ENCODE results near the gene SRMS.

SRMS gene

GRCh38 chr20:63544958-63545516, 2.5 kb downstream of the SRMS start:
- Histone ChIP-seq H3K9ac (ENCODE audit: low read length) (no peak overlapping the region), H3K9me3 (ENCODE audit: control insufficient read depth, low read length) (no peaks in the 10 kb centered on the region), H3K4me3 (ENCODE audit: low read length) (no peak overlapping the region), H3K36me3 (ENCODE audit: control insufficient read depth, insufficient read depth, low read length, severe bottlenecking) (no peaks in the 10 kb centered on the region), H3K4me1 (ENCODE audit: control insufficient read depth, insufficient read depth, low read length) (no peaks in the 10 kb centered on the region), H3K27me3 (replicated peaks; ENCODE audit: control insufficient read depth, insufficient read depth, low read length) (peaks cover 26% of the 10 kb centered on the region)
- DNase-seq (ENCODE audit: low read depth) = no peak

DNA sequence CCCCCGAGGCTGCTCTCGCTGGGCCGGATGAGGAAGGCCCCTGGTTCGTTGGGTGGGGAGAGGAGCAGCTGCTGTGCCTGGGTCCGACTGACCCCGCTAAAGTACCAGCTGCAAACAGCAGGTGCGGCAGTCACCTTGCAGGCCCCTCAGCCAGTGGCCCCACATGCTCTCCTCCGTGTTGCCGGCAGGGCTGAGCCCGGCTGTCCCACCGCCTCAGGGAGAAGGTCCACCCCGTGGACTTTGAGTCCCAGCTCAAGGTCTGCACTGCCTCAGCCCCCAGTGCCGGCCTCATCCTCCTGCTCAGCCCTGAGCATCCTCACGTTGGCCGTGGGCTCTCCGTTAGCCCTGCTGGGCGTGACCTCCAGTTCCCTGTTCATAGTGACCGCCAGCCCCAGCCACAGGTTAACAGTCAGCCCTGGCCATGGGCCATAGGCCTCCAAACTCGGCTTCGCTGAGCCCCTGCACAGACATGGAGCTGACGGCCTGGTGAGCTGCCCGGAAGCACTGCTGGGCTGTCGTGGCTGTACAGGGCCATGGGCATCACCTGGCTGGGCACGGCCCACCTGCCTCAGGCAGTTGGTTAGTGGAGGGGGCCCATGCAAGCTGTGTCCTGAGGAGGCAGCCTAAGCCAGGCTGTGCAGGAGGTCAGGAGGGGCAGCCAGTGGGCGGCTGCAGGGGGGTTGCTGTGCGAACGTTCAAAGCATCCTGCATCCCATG, 3.1 kb downstream of the SRMS start:
- Histone ChIP-seq H3K27me3 (replicated peaks; ENCODE audit: control insufficient read depth, insufficient read depth, low read length) (peaks cover 30% of the 10 kb centered on the region), H3K4me1 (ENCODE audit: control insufficient read depth, insufficient read depth, low read length) (no peaks in the 10 kb centered on the region), H3K9me3 (ENCODE audit: control insufficient read depth, low read length) (no peaks in the 10 kb centered on the region), H3K36me3 (ENCODE audit: control insufficient read depth, insufficient read depth, low read length, severe bottlenecking) (no peaks in the 10 kb centered on the region), H3K9ac (ENCODE audit: low read length) (no peak overlapping the region), H3K4me3 (ENCODE audit: low read length) (no peak overlapping the region)
- no peak for DNase-seq (ENCODE audit: low read depth)

GRCh38 chr20:63543733-63544132, 3.8 kb downstream of the SRMS start:
- Histone ChIP-seq H3K4me1 (ENCODE audit: control insufficient read depth, insufficient read depth, low read length) (no peaks in the 10 kb centered on the region), H3K4me3 (ENCODE audit: low read length) (no peak overlapping the region), H3K9ac (ENCODE audit: low read length) (no peak overlapping the region), H3K27me3 (replicated peaks; ENCODE audit: control insufficient read depth, insufficient read depth, low read length) (peaks cover 29% of the 10 kb centered on the region), H3K9me3 (ENCODE audit: control insufficient read depth, low read length) (no peaks in the 10 kb centered on the region), H3K36me3 (ENCODE audit: control insufficient read depth, insufficient read depth, low read length, severe bottlenecking) (no peaks in the 10 kb centered on the region)
- no peak for DNase-seq (ENCODE audit: low read depth)

GRCh38 chr20:63543131-63543530, 4.4 kb downstream of the SRMS start:
- Histone ChIP-seq H3K9me3 (ENCODE audit: control insufficient read depth, low read length) (no peaks in the 10 kb centered on the region), H3K9ac (ENCODE audit: low read length) (no peak overlapping the region), H3K4me1 (ENCODE audit: control insufficient read depth, insufficient read depth, low read length) (no peaks in the 10 kb centered on the region), H3K27me3 (replicated peaks; ENCODE audit: control insufficient read depth, insufficient read depth, low read length) (peaks cover 26% of the 10 kb centered on the region), H3K4me3 (ENCODE audit: low read length) (no peak overlapping the region), H3K36me3 (ENCODE audit: control insufficient read depth, insufficient read depth, low read length, severe bottlenecking) (no peaks in the 10 kb centered on the region)
- no peak for DNase-seq (ENCODE audit: low read depth)

DNA sequence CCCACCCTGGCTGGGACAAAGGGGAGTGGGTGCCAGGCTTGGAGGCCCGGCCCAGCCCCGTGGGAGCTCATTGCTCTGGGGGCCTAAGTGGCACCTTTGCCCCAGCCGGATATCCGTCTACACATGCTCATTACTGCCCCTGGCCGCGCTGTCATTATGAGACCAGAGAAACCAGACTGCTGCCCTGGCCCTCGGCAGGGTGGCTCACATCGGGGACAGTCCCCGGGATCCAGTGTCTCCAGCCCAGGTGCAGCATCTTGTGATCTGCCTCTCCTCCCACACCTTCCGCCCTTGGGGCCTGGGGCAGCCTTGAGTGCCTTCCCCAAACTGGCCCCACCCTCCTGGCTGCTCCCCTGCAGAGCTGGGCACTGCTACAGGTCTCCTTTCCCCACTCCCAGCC, 4.9 kb downstream of the SRMS start:
- Histone ChIP-seq H3K27me3 (replicated peaks; ENCODE audit: control insufficient read depth, insufficient read depth, low read length) (peaks cover 26% of the 10 kb centered on the region), H3K9me3 (ENCODE audit: control insufficient read depth, low read length) (no peaks in the 10 kb centered on the region), H3K4me1 (ENCODE audit: control insufficient read depth, insufficient read depth, low read length) (no peaks in the 10 kb centered on the region), H3K4me3 (ENCODE audit: low read length) (no peak overlapping the region), H3K36me3 (ENCODE audit: control insufficient read depth, insufficient read depth, low read length, severe bottlenecking) (no peaks in the 10 kb centered on the region), H3K9ac (ENCODE audit: low read length) (no peak overlapping the region)
- DNase-seq (ENCODE audit: low read depth) = no peak

- Histone ChIP-seq H3K36me3 (ENCODE audit: control insufficient read depth, insufficient read depth, low read length, severe bottlenecking) (no peaks in the 10 kb centered on the region), H3K9me3 (ENCODE audit: control insufficient read depth, low read length) (no peaks in the 10 kb centered on the region), H3K9ac (ENCODE audit: low read length) (no peak overlapping the region), H3K4me1 (ENCODE audit: control insufficient read depth, insufficient read depth, low read length) (peaks cover 5% of the 10 kb centered on the region), H3K4me3 (ENCODE audit: low read length) (no peak overlapping the region), H3K27me3 (replicated peaks; ENCODE audit: control insufficient read depth, insufficient read depth, low read length) (peaks cover 25% of the 10 kb centered on the region)
- DNase-seq (ENCODE audit: low read depth) = no peak
Measured at GRCh38 chr20:63542031-63542559, 5.5 kb downstream of the SRMS start.

DNA sequence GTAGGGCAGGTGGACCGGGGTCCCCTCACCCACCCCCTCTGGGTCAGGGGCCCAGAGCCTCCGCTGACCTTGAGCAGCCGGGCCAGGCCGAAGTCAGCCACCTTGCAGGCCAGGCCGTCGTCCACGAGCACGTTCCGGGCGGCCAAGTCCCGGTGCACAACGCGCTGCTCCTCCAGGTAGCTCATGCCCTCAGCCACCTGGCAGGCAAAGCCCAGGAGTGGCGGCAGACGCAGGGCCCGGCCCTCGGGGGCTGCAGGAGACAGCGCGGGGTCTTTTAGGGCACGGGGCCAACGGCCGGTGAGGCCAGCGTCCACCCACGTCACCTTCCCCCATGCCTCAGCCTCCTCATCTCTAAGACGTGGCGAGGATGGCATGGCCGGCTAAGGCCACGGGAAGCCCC, 6.2 kb downstream of the SRMS start:
- DNase-seq (ENCODE audit: low read depth) = no peak
- H3K27me3 ChIP-seq (replicated peaks; ENCODE audit: control insufficient read depth, insufficient read depth, low read length) = peaks cover 23% of the 10 kb centered on the region
- H3K4me1 ChIP-seq (ENCODE audit: control insufficient read depth, insufficient read depth, low read length) = peaks cover 10% of the 10 kb centered on the region
- no peak overlapping the region for H3K9ac ChIP-seq (ENCODE audit: low read length)
- H3K9me3 ChIP-seq (ENCODE audit: control insufficient read depth, low read length) = no peaks in the 10 kb centered on the region
- H3K36me3 ChIP-seq (ENCODE audit: control insufficient read depth, insufficient read depth, low read length, severe bottlenecking) = no peaks in the 10 kb centered on the region
- H3K4me3 ChIP-seq (ENCODE audit: low read length) = no peak overlapping the region

DNA sequence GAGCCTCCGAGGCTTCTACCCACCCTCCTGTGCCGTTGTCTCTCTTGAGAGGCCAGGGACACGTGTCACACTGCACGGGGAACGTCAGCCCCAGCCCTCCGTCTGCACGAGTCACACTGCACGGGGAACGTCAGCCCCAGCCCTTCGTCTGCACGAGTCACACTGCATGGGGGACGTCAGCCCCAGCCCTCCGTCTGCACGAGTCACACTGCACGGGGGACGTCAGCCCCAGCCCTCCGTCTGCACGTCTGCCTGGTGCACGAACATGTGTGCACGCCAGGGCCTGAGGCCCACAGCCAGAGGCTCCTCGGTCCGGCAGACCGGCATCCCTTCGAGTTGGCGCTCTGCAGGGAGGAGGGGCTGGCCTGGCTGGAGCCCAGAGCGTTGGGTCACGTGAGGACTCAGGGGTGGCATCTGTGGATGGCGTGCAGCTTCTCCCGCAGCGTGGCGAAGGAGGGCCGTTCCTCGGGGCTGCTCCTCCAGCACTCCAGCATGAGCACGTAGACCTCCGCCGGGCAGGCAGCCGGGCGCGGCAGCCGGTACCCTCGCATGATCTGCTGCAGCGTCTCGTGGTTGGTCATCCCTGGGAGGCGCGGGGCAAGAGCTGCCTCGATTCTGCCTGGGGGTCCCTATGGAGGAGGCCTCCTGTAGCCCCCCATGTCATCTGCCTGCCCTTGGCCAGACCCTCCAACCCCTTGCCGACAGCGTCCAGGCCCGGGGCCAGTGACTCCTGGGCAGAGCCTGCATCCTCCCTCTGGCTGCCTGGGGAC, 6.9 kb downstream of the SRMS start:
- no peak overlapping the region for H3K9ac ChIP-seq (ENCODE audit: low read length)
- H3K36me3 ChIP-seq (ENCODE audit: control insufficient read depth, insufficient read depth, low read length, severe bottlenecking) = no peaks in the 10 kb centered on the region
- DNase-seq (ENCODE audit: low read depth) = peak; percentile 19
- H3K4me1 ChIP-seq (ENCODE audit: control insufficient read depth, insufficient read depth, low read length) = peaks cover 13% of the 10 kb centered on the region
- no peak overlapping the region for H3K4me3 ChIP-seq (ENCODE audit: low read length)
- H3K9me3 ChIP-seq (ENCODE audit: control insufficient read depth, low read length) = no peaks in the 10 kb centered on the region
- H3K27me3 ChIP-seq (replicated peaks; ENCODE audit: control insufficient read depth, insufficient read depth, low read length) = peaks cover 20% of the 10 kb centered on the region

DNA sequence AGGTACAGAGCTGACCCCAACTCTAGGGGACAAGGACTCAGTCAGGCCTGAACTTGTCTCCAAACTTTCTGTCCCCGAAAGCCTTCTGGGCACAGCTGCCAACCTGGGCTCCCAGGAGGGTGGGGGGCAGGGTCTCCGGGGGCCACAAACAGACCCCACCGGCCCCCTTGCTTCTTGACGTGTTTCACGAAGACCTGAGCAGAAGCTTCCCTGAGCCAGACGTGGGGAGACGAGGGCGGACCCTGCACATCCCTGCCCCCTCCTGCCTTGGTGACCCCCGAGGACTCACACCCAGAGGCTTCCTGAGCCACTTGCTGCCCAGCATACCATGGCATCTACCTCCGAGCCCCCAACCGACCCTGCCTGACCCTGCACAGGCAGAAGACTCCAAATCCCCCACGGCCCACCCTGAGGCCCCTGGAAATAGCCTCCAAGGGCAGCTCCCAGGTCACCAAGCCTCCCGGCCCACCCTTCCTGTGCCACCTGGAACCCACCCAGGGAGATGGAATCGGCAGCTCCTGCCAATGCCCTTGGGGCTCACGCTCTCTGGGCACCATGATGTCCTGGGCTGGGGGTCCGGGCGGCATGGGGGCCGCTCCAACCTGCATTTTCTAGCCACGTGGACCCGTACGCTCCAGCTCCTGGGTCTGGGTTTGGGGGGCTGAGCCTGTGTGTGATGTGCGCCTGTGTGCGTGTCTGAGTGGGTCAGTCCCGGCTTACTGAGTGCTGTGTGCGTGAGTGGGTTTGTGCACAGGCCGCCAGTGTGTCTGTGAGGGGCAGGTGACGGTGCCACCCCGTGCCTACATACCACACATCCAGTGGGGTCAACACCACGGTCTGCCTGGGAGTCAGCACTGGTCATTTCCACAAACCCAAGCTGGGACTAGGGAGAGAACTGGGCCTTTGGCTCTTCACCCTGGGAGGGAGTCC, 7.8 kb downstream of the SRMS start:
- H3K9me3 ChIP-seq (ENCODE audit: control insufficient read depth, low read length) = no peaks in the 10 kb centered on the region
- no peaks in the 10 kb centered on the region for H3K36me3 ChIP-seq (ENCODE audit: control insufficient read depth, insufficient read depth, low read length, severe bottlenecking)
- peaks cover 19% of the 10 kb centered on the region for H3K27me3 ChIP-seq (replicated peaks; ENCODE audit: control insufficient read depth, insufficient read depth, low read length)
- no peak overlapping the region for H3K4me3 ChIP-seq (ENCODE audit: low read length)
- no peak for DNase-seq (ENCODE audit: low read depth)
- H3K4me1 ChIP-seq (ENCODE audit: control insufficient read depth, insufficient read depth, low read length) = peaks cover 13% of the 10 kb centered on the region
- H3K9ac ChIP-seq (ENCODE audit: low read length) = no peak overlapping the region

DNA sequence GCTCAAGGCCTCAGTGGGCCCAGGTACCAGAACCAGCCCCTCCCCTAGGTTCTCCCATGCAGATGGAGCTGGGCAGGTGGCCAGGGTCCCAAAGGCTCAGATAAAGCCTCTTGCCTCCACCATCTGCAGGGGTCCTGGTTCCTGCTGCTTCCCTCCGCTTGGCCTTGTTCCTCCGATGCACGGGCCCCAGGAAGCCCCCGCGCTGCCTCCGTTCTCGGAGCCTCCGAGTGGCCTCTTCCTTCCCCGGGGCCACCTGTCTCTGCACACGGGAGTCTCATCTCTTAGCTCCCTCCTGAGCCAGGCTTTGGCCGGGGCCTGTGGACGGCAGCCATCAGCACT, 8.5 kb downstream of the SRMS start:
- Histone ChIP-seq H3K27me3 (replicated peaks; ENCODE audit: control insufficient read depth, insufficient read depth, low read length) (peaks cover 19% of the 10 kb centered on the region), H3K9ac (ENCODE audit: low read length) (no peak overlapping the region), H3K36me3 (ENCODE audit: control insufficient read depth, insufficient read depth, low read length, severe bottlenecking) (no peaks in the 10 kb centered on the region), H3K4me1 (ENCODE audit: control insufficient read depth, insufficient read depth, low read length) (peaks cover 13% of the 10 kb centered on the region), H3K4me3 (ENCODE audit: low read length) (no peak overlapping the region), H3K9me3 (ENCODE audit: control insufficient read depth, low read length) (no peaks in the 10 kb centered on the region)
- DNase-seq (ENCODE audit: low read depth) = no peak

Measured in adipocyte (in vitro differentiated cells).